Trophoblast cell (in vitro differentiated cells and primary cell): ENCODE measurements around the gene RAB23.

Experiments
- DNase-seq, 2 donors: peaks; one replicate each; pipeline ENCODE4 v3.0.0-alpha.2; 2016
- H2AFZ ChIP-seq: 2 replicates; pipeline ENCODE4 v1.6.1; 2013; ENCODE audit warnings: low read length, moderate library complexity, mild to moderate bottlenecking; ENCODE audit not compliant: insufficient read depth, poor library complexity
- H2AK5ac ChIP-seq: 2 replicates; pipeline ENCODE4 v1.6.1; 2013; ENCODE audit warnings: mild to moderate bottlenecking, low read length
- H2BK120ac ChIP-seq: 2 replicates; pipeline ENCODE4 v1.6.1; 2013; ENCODE audit warnings: low read length, mild to moderate bottlenecking, moderate library complexity; ENCODE audit not compliant: insufficient read depth, poor library complexity
- H2BK12ac ChIP-seq: 2 replicates; pipeline ENCODE4 v1.6.1; 2013; ENCODE audit warnings: mild to moderate bottlenecking, low read length, moderate library complexity
- H2BK5ac ChIP-seq: 2 replicates; pipeline ENCODE4 v1.6.1; 2013; ENCODE audit warnings: low read length, low read depth, moderate library complexity, mild to moderate bottlenecking; ENCODE audit not compliant: poor library complexity
- H3K14ac ChIP-seq: 2 replicates; pipeline ENCODE4 v1.6.1; 2013; ENCODE audit warnings: mild to moderate bottlenecking, low read length
- H3K18ac ChIP-seq: 2 replicates; pipeline ENCODE4 v1.6.1; 2013; ENCODE audit warnings: mild to moderate bottlenecking, low read length
- H3K23ac ChIP-seq: 2 replicates; pipeline ENCODE4 v1.6.1; 2013; ENCODE audit warnings: low read length
- H3K27ac ChIP-seq: 2 replicates; pipeline ENCODE4 v1.5.1; 2013; ENCODE audit warnings: low read depth, mild to moderate bottlenecking, inconsistent platforms, low read length, moderate library complexity
- H3K27me3 ChIP-seq: 2 replicates; pipeline ENCODE4 v1.6.1; 2013; ENCODE audit warnings: inconsistent platforms, mild to moderate bottlenecking, low read length, moderate library complexity; ENCODE audit not compliant: insufficient read depth
- H3K36me3 ChIP-seq, 2 experiments: 1 replicate in 1 of 2; 2 replicates in 1 of 2; pipeline ENCODE4 v1.6.1; 2013; ENCODE audit warnings: low read length in 2 of 2, mild to moderate bottlenecking in 2 of 2, moderate library complexity in 1 of 2; ENCODE audit not compliant: insufficient read depth in 2 of 2, control insufficient read depth in 1 of 2
- H3K4ac ChIP-seq: 2 replicates; pipeline ENCODE4 v1.6.1; 2013; ENCODE audit warnings: low read depth, mild to moderate bottlenecking, low read length, moderate library complexity
- H3K4me1 ChIP-seq, 2 experiments: 1 replicate in 1 of 2; 2 replicates in 1 of 2; pipeline ENCODE4 v1.6.1; 2013; ENCODE audit warnings: low read length in 2 of 2, mild to moderate bottlenecking in 2 of 2, moderate library complexity in 1 of 2; ENCODE audit not compliant: insufficient read depth in 2 of 2, control insufficient read depth in 1 of 2
- H3K4me2 ChIP-seq: 2 replicates; pipeline ENCODE4 v1.6.1; 2013; ENCODE audit warnings: inconsistent platforms, mild to moderate bottlenecking, low read length, moderate library complexity
- H3K4me3 ChIP-seq: 2 replicates; pipeline ENCODE4 v1.5.1; 2013; ENCODE audit warnings: mild to moderate bottlenecking, low read depth, low read length, inconsistent platforms
- H3K79me1 ChIP-seq: one replicate; pipeline ENCODE4 v1.6.1; 2013; ENCODE audit warnings: low read length
- H3K79me2 ChIP-seq: 2 replicates; pipeline ENCODE4 v1.6.1; 2013; ENCODE audit warnings: low read length, mild to moderate bottlenecking; ENCODE audit not compliant: control insufficient read depth, insufficient read depth, poor library complexity
- H3K9ac ChIP-seq: 2 replicates; pipeline ENCODE4 v1.6.1; 2013; ENCODE audit warnings: mild to moderate bottlenecking, low read length
- H3K9me3 ChIP-seq: 2 replicates; pipeline ENCODE4 v1.6.1; 2013; ENCODE audit warnings: low read depth, mild to moderate bottlenecking, control low read depth, inconsistent platforms, low read length; ENCODE audit not compliant: insufficient read depth
- H4K12ac ChIP-seq: 2 replicates; pipeline ENCODE4 v1.6.1; 2013; ENCODE audit warnings: low read depth, mild to moderate bottlenecking, low read length, moderate library complexity
- H4K8ac ChIP-seq: 2 replicates; pipeline ENCODE4 v1.6.1; 2013; ENCODE audit warnings: low read depth, mild to moderate bottlenecking, low read length, moderate library complexity
- H4K91ac ChIP-seq: one replicate; pipeline ENCODE4 v1.6.1; 2013; ENCODE audit warnings: low read depth, mild to moderate bottlenecking, low read length, moderate library complexity
- WGBS: extraction: QIAGEN DNeasy Blood & Tissue Kit; methylation state at CpG from one replicate; pipeline ENCODE4 v1.1.7; 2013; ENCODE audit warnings: missing lambda C conversion rate; ENCODE audit not compliant: insufficient read length, insufficient coverage; ENCODE audit errors: extremely low coverage; 5-methylcytosine and 5-hydroxymethylcytosine counted together

The RAB23 gene

GRCh38 chr6:57137350-57137749 lies 84.8 kb downstream of the RAB23 start:
- no peak overlapping the region for H3K4me2 ChIP-seq
- H3K18ac ChIP-seq, result no peak overlapping the region
- H3K79me1 ChIP-seq, result no peaks in the 10 kb centered on the region
- H3K14ac ChIP-seq, result no peak overlapping the region
- no peaks in the 10 kb centered on the region for H3K9me3 ChIP-seq
- no peak overlapping the region for H3K9ac ChIP-seq
- peaks cover 4 to 8% of the 10 kb centered on the region in 2 experiments for H3K36me3 ChIP-seq
- no peak overlapping the region for H2BK5ac ChIP-seq
- H4K8ac ChIP-seq, result no peak overlapping the region
- WGBS, result no CpG with 5 or more reads among the region's 2 CpGs
- H2BK12ac ChIP-seq, result no peak overlapping the region
- H2AK5ac ChIP-seq, result no peak overlapping the region
- H3K4ac ChIP-seq, result no peak overlapping the region
- H4K91ac ChIP-seq, result no peak overlapping the region
- H2BK120ac ChIP-seq, result no peak overlapping the region
- no peak overlapping the region for H4K12ac ChIP-seq
- no peak overlapping the region for H3K4me3 ChIP-seq
- no peak overlapping the region for H3K23ac ChIP-seq
- H3K79me2 ChIP-seq, result no peaks in the 10 kb centered on the region
- no peak for DNase-seq
- H3K4me1 ChIP-seq, result no peaks in the 10 kb centered on the region
- no peak overlapping the region for H2AFZ ChIP-seq
- no peaks in the 10 kb centered on the region for H3K27me3 ChIP-seq
- H3K27ac ChIP-seq, result no peak overlapping the region
